GM15510 (cell line): Measurements from ENCODE around the gene ZNF425.

Experiments used
- POLR2A ChIP-seq: IDR thresholded peaks from 3 replicates; pipeline ENCODE4 v1.6.1; 2011; ENCODE audit warnings: borderline replicate concordance; ENCODE audit not compliant: insufficient read length; ENCODE audit errors: extremely low read depth

ZNF425 gene

GRCh38 chr7:149070372-149071125 lies 55.6 kb downstream of the ZNF425 start:
- TF ChIP-seq POLR2A = no peak

- TF ChIP-seq POLR2A = no peak
These were observed 58.3 kb downstream of the ZNF425 start for GRCh38 chr7:149067869-149068268.

- TF ChIP-seq POLR2A = no peak
These were observed 62.6 kb downstream of the ZNF425 start for GRCh38 chr7:149063476-149063875.

- TF ChIP-seq POLR2A = no peak
These were observed 66.0 kb downstream of the ZNF425 start for GRCh38 chr7:149060156-149060555.

- TF ChIP-seq POLR2A = no peak
These were observed 72.2 kb downstream of the ZNF425 start for GRCh38 chr7:149053885-149054284.

- no peak for TF ChIP-seq POLR2A
These were observed 72.7 kb downstream of the ZNF425 start for GRCh38 chr7:149053384-149053783.
